NT2/D1 (cell line): ENCODE data around the gene OGFOD3.

Experiments
- YY1 ChIP-seq: IDR thresholded peaks from 2 replicates; pipeline ENCODE4 v1.6.1; 2011; ENCODE audit not compliant: insufficient read length, insufficient read depth
- ZNF274 ChIP-seq: IDR thresholded peaks from 2 replicates; pipeline ENCODE4 v1.6.1; 2011; ENCODE audit warnings: mild to moderate bottlenecking, low read depth, low read length

- no peak for TF ChIP-seq YY1
- TF ChIP-seq ZNF274, result no peak
These were observed 10.2 kb upstream of the OGFOD3 start for GRCh38 chr17:82428546-82428945.
